ENCODE measurements around the gene PRPF6.

DNA sequence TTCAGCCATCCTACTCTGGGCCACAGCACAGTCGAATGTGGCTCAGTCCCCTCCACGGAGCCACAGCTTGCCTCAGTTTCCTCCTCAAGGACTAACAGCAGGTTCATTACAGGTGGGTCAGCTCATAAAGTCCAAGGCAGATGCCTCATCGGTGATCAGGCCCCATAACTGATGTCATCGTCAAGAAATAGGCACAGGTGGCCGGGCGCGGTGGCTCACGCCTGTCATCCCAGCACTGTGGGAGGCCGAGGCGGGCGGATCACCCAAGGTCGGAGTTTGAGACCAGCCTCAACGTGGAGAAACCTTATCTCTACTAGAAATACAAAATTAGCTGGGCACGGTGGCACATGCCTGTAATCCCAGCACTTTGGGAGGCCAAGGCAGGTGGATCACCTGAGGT is 28.2 kb upstream of the PRPF6 start:
- TF ChIP-seq, protein P1, sequence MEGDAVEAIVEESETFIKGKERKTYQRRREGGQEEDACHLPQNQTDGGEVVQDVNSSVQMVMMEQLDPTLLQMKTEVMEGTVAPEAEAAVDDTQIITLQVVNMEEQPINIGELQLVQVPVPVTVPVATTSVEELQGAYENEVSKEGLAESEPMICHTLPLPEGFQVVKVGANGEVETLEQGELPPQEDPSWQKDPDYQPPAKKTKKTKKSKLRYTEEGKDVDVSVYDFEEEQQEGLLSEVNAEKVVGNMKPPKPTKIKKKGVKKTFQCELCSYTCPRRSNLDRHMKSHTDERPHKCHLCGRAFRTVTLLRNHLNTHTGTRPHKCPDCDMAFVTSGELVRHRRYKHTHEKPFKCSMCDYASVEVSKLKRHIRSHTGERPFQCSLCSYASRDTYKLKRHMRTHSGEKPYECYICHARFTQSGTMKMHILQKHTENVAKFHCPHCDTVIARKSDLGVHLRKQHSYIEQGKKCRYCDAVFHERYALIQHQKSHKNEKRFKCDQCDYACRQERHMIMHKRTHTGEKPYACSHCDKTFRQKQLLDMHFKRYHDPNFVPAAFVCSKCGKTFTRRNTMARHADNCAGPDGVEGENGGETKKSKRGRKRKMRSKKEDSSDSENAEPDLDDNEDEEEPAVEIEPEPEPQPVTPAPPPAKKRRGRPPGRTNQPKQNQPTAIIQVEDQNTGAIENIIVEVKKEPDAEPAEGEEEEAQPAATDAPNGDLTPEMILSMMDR (IDR thresholded peaks at IDR 0.05), result no peak
- TF ChIP-seq POLR2A (IDR thresholded peaks at IDR 0.05), result no peak
